SK-N-SH (cell line): ENCODE results near the gene TTC21A. TPM values are rescaled to one million over a fixed set of nuclear protein-coding genes. Genes with fewer than 3 reads are reported as not detected.

Experiments used
- CTCF ChIA-PET: fragments of 300-600, 350-600 bp; formaldehyde crosslinking; extraction: SDS; loops from one replicate; lab custom pipeline; 2021; lab: Yijun Ruan, JAX
- POLR2A ChIA-PET: fragments of 350-600 bp; sonication (Branson Sonifier 250); formaldehyde crosslinking; extraction: SDS; loops from one replicate; lab custom pipeline; 2020; ENCODE audit warnings: antibody characterized with exemption, inconsistent platforms; lab: Yijun Ruan, JAX
- DNase-seq: peaks from one replicate; pipeline ENCODE4 v3.0.0; 2012
- H2AFZ ChIP-seq: fragments of 200-600 bp; sonication (generic); 2 replicates; pipeline ENCODE4 v1.8.1; 2016; ENCODE audit warnings: antibody characterized with exemption, mild to moderate bottlenecking, low read depth
- H3F3A ChIP-seq: fragments of 200-600 bp; sonication (generic); replicated peaks from 2 replicates; pipeline ENCODE3; 2016; ENCODE audit warnings: antibody characterized with exemption, mild to moderate bottlenecking; ENCODE audit not compliant: insufficient read depth
- H3K27ac ChIP-seq, 2 experiments: fragments of 200-500 bp in 1 of 2; fragments of 200-600 bp in 1 of 2; sonication (Bioruptor generic) in 1 of 2; sonication (generic), shearing (Covaris generic) in 1 of 2; 2 replicates each; pipeline versions ENCODE4 v1.5.1 to v1.6.1; 2014 to 2016; ENCODE audit warnings: low read depth in 2 of 2, inconsistent platforms in 1 of 2, low read length in 1 of 2, mild to moderate bottlenecking in 1 of 2, mixed read lengths in 1 of 2
- H3K27me3 ChIP-seq: fragments of 200-600 bp; sonication (generic), shearing (Covaris generic); 2 replicates; pipeline ENCODE4 v1.6.1; 2016; ENCODE audit warnings: mixed run types; ENCODE audit not compliant: insufficient read depth
- H3K36me3 ChIP-seq, 2 experiments: fragments of 200-500 bp in 1 of 2; fragments of 200-600 bp in 1 of 2; sonication (Bioruptor generic) in 1 of 2; sonication (generic) in 1 of 2; replicated peaks in 1 of 2; 2 replicates each; pipeline versions ENCODE3 to v1.5.1; 2014 to 2016; ENCODE audit warnings: low read length in 1 of 2, mild to moderate bottlenecking in 1 of 2; ENCODE audit not compliant: insufficient read depth in 2 of 2, control insufficient read depth in 1 of 2
- H3K4me1 ChIP-seq, 2 experiments: fragments of 200-500 bp in 1 of 2; fragments of 200-600 bp in 1 of 2; sonication (Bioruptor generic) in 1 of 2; sonication (generic), shearing (Covaris generic) in 1 of 2; 2 replicates each; pipeline versions ENCODE4 v1.5.1 to v1.6.1; 2014 to 2016; ENCODE audit warnings: low read depth in 1 of 2, low read length in 1 of 2, mixed run types in 1 of 2; ENCODE audit not compliant: insufficient read depth in 2 of 2, control insufficient read depth in 1 of 2
- H3K4me2 ChIP-seq: fragments of 200-600 bp; sonication (generic), shearing (Covaris generic); 2 replicates; pipeline ENCODE4 v1.6.1; 2017; ENCODE audit warnings: mixed run types
- H3K4me3 ChIP-seq, 2 experiments: fragments of 200-500 bp in 1 of 2; fragments of 200-600 bp in 1 of 2; sonication (Bioruptor generic) in 1 of 2; sonication (generic), shearing (Covaris generic) in 1 of 2; 2 replicates each; pipeline versions ENCODE4 v1.5.1 to v1.8.1; 2014 to 2016; ENCODE audit warnings: low read depth in 2 of 2, inconsistent platforms in 1 of 2, low read length in 1 of 2, mild to moderate bottlenecking in 1 of 2, mixed read lengths in 1 of 2, moderate library complexity in 1 of 2
- H3K79me2 ChIP-seq: fragments of 200-600 bp; sonication (generic); 2 replicates; pipeline ENCODE4 v1.8.1; 2017; ENCODE audit warnings: mild to moderate bottlenecking; ENCODE audit not compliant: insufficient read depth
- H3K9ac ChIP-seq: fragments of 200-600 bp; sonication (generic); 2 replicates; pipeline ENCODE4 v1.6.1; 2017; ENCODE audit warnings: mixed run types
- H3K9me2 ChIP-seq: fragments of 200-600 bp; sonication (generic); 2 replicates; pipeline ENCODE4 v1.6.1; 2017; ENCODE audit warnings: mixed run types
- H3K9me3 ChIP-seq: fragments of 200-600 bp; sonication (generic); 2 replicates; pipeline ENCODE4 v1.6.1; 2017; ENCODE audit warnings: mixed run types, mild to moderate bottlenecking, moderate library complexity
- H4K20me1 ChIP-seq: fragments of 200-600 bp; sonication (generic); 2 replicates; pipeline ENCODE4 v1.6.1; 2017; ENCODE audit warnings: mild to moderate bottlenecking, mixed run types; ENCODE audit not compliant: insufficient read depth
- CHD2 ChIP-seq: fragments of 150-350 bp; IDR thresholded peaks from 2 replicates; pipeline ENCODE4 v1.6.1; 2018; ENCODE audit warnings: low read length; ENCODE audit not compliant: partially characterized antibody
- ELF1 ChIP-seq: IDR thresholded peaks from 2 replicates; pipeline ENCODE4 v1.4.0; 2012
- FOSL2 ChIP-seq: IDR thresholded peaks from 2 replicates; pipeline ENCODE4 v1.4.0; 2012; ENCODE audit warnings: low read depth, mild to moderate bottlenecking, moderate library complexity, borderline replicate concordance
- FOXM1 ChIP-seq: IDR thresholded peaks from 2 replicates; pipeline ENCODE4 v1.4.0; 2012; ENCODE audit warnings: low read depth, mild to moderate bottlenecking
- GABPA ChIP-seq: IDR thresholded peaks from 2 replicates; pipeline ENCODE4 v1.4.0; 2012; ENCODE audit warnings: low read depth, mild to moderate bottlenecking
- GATA2 ChIP-seq: sonication (generic); formaldehyde crosslinking; IDR thresholded peaks from 2 replicates; pipeline ENCODE4 v1.5.0; 2020; ENCODE audit warnings: mild to moderate bottlenecking, missing genetic modification reagents
- MXI1 ChIP-seq: IDR thresholded peaks from 2 replicates; pipeline ENCODE4 v1.6.1; 2012; ENCODE audit warnings: mild to moderate bottlenecking, low read depth, low read length, improper control_type of control experiment
- POLR2AphosphoS5 ChIP-seq: IDR thresholded peaks from 2 replicates; pipeline ENCODE4 v1.6.1; 2012; ENCODE audit warnings: low read depth, low read length
- RAD21 ChIP-seq: IDR thresholded peaks from 2 replicates; pipeline ENCODE4 v1.6.1; 2012; ENCODE audit warnings: mild to moderate bottlenecking, low read length
- RCOR1 ChIP-seq: fragments of 150-350 bp; IDR thresholded peaks from 2 replicates; pipeline ENCODE4 v1.6.1; 2017; ENCODE audit warnings: antibody characterized with exemption, low read length
- RXRA ChIP-seq: IDR thresholded peaks from 2 replicates; pipeline ENCODE4 v1.4.0; 2012; ENCODE audit warnings: low read depth, mild to moderate bottlenecking, borderline replicate concordance
- TAF1 ChIP-seq: IDR thresholded peaks from 2 replicates; pipeline ENCODE4 v1.6.1; 2012; ENCODE audit warnings: low read depth, mild to moderate bottlenecking, low read length, moderate library complexity, borderline replicate concordance
- YY1 ChIP-seq: IDR thresholded peaks from 2 replicates; pipeline ENCODE4 v1.4.0; 2012; ENCODE audit warnings: low read depth, mild to moderate bottlenecking
- WGBS: methylation state at CpG from one replicate; pipeline ENCODE4 v1.1.6; 2017; ENCODE audit warnings: low lambda C conversion rate; 5-methylcytosine and 5-hydroxymethylcytosine counted together
- polyA plus RNA-seq, 3 experiments: library from polyadenylated mRNA; depleted of rRNA; stranded (reverse); fragments of >200 nt; gene quantifications; 2 replicates each; pipeline ENCODE4 v1.2.3, GENCODE V29; 2012
- TF ChIP-seq, protein P1 (sequence below): fragments of 200-600 bp; sonication (generic); IDR thresholded peaks from 2 replicates; pipeline ENCODE4 v1.6.1; 2017; ENCODE audit warnings: antibody characterized with exemption, mild to moderate bottlenecking, moderate library complexity
- TF ChIP-seq, protein P2 (sequence below): fragments of 150-350 bp; IDR thresholded peaks from 2 replicates; pipeline ENCODE4 v1.6.1; 2017; ENCODE audit warnings: antibody characterized with exemption, low read length, low read depth, borderline replicate concordance
- TF ChIP-seq, protein P3 (sequence below): IDR thresholded peaks from 2 replicates; pipeline ENCODE4 v1.6.1; 2012; ENCODE audit warnings: mild to moderate bottlenecking, low read depth, low read length, moderate library complexity
- TF ChIP-seq, protein P4 (sequence below): IDR thresholded peaks from 2 replicates; pipeline ENCODE4; 2012

Gene TTC21A
- polyA plus RNA-seq, 1 of the 3 experiments (the other 2 are of a cell fraction), result 3.9 TPM

DNA sequence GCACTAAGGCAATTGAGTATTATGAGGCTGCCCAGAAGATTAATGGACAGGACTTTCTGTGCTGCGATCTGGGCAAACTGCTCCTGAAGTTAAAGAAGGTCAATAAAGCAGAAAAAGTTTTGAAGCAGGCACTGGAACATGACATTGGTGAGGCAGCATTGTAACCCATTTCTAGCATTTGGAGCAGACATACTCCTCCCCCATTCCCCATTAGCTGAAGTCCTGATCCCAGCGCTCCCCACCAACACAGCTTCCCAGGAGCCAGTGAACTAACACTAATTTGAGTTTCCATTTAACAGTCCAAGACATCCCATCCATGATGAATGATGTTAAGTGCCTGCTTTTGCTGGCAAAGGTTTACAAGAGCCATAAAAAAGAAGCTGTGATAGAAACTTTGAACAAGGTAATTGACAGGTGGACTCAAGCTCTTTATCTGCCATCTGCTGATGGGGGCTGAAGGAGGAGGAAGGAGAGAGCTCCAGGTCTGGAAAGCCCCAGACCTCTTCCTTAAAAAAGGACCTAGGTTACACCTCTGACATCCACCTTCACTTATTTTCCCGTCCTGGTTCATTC, 23.3 kb downstream of the TTC21A start:
- ChIA-PET CTCF (interaction anchor here (1.3 to 14.8 kb wide), 2 partner anchors 16 to 160 kb away, joined by 3 to 223 read pairs; no protein-coding TSS in a partner anchor), POLR2A (no interaction called here)
- Histone ChIP-seq H3K9ac (no peak overlapping the region), H3K36me3 (no peaks in the 10 kb centered on the region), H3K9me2 (no peaks in the 10 kb centered on the region), H3K27me3 (no peaks in the 10 kb centered on the region), H3F3A (no peaks in the 10 kb centered on the region), H3K9me3 (no peaks in the 10 kb centered on the region), H3K4me1 (0 out of 4 replicates have a peak, but pooled peaks cover 0 to 4% of the 10 kb centered on the region in 2 experiments), H3K27ac (no peak overlapping the region), H2AFZ (no peak overlapping the region), H3K79me2 (no peaks in the 10 kb centered on the region), H3K4me3 (no peak overlapping the region), H3K4me2 (no peak overlapping the region), H4K20me1 (no peaks in the 10 kb centered on the region)
- TF ChIP-seq, protein P1, sequence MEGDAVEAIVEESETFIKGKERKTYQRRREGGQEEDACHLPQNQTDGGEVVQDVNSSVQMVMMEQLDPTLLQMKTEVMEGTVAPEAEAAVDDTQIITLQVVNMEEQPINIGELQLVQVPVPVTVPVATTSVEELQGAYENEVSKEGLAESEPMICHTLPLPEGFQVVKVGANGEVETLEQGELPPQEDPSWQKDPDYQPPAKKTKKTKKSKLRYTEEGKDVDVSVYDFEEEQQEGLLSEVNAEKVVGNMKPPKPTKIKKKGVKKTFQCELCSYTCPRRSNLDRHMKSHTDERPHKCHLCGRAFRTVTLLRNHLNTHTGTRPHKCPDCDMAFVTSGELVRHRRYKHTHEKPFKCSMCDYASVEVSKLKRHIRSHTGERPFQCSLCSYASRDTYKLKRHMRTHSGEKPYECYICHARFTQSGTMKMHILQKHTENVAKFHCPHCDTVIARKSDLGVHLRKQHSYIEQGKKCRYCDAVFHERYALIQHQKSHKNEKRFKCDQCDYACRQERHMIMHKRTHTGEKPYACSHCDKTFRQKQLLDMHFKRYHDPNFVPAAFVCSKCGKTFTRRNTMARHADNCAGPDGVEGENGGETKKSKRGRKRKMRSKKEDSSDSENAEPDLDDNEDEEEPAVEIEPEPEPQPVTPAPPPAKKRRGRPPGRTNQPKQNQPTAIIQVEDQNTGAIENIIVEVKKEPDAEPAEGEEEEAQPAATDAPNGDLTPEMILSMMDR, result no peak
- TF ChIP-seq RAD21, result no peak
- TF ChIP-seq RXRA, result no peak
- TF ChIP-seq, protein P2, sequence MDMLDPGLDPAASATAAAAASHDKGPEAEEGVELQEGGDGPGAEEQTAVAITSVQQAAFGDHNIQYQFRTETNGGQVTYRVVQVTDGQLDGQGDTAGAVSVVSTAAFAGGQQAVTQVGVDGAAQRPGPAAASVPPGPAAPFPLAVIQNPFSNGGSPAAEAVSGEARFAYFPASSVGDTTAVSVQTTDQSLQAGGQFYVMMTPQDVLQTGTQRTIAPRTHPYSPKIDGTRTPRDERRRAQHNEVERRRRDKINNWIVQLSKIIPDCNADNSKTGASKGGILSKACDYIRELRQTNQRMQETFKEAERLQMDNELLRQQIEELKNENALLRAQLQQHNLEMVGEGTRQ, result no peak
- no peak for TF ChIP-seq FOSL2
- no peak for TF ChIP-seq CHD2
- TF ChIP-seq FOXM1, result no peak
- no peak for TF ChIP-seq POLR2AphosphoS5
- no peak for DNase-seq
- 81% methylated on average over 3 of the region's 3 CpGs for WGBS

DNA sequence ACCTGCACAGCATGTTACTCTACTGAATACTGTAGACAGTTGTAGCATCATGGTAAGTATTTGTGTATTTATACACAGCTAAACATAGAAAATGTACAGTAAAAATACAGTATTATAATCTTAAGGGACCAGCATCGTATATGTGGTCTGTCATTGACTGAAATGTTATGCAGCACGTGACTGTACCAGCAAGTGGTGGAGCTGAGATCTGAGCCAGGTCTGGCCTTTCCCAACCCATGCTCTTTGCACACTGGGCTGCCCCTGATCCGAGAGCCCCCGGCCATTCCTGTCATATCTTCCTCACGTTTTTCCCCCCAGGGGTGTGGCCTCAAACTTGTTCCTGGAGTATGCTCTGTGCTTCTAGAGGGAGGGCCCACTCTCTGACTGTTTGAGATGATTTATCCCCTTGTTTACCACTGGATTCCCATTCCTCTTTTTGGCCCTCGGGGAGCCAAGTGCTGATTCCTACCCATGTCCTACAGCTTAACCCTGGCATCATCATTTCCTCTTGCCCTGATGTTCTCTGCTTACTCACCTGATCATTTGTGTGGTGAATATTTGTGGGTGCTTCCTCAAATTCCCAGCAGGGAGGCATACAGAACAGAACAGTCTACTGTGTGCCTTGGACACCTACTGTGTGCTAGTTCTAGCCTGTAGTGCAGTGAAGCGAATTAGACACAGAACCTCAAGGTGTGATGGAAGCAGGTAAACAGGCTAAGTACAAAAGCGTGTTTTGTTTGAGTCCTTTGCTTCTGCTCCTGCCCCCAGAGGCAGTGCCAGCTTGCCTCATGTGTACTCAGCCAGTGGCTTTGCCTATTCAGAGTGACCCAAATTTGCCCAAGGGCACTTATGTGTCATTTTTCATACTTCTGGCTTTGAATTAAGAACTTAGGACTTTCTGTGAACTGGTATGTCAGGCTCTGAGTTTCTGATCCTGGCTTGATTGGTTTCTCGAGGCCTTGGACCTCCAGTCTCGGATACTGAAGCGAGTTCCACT, 24.9 kb downstream of the TTC21A start:
- H3K4me3 ChIP-seq, result no peak overlapping the region
- no peak overlapping the region for H3K27ac ChIP-seq
- POLR2A ChIA-PET, result no interaction called here
- no peak overlapping the region for H3K9ac ChIP-seq
- peaks cover 0 to 3% of the 10 kb centered on the region in 2 experiments for H3K36me3 ChIP-seq
- no peaks in the 10 kb centered on the region for H4K20me1 ChIP-seq
- H3K79me2 ChIP-seq, result no peaks in the 10 kb centered on the region
- H3K9me3 ChIP-seq, result no peaks in the 10 kb centered on the region
- H2AFZ ChIP-seq, result no peak overlapping the region
- DNase-seq, result no peak
- no peak overlapping the region for H3K4me2 ChIP-seq
- no peaks in the 10 kb centered on the region for H3K9me2 ChIP-seq
- 84% methylated on average over 11 of the region's 11 CpGs for WGBS
- CTCF ChIA-PET, result interaction anchor here (0.9 to 14.8 kb wide), 3 partner anchors 49 to 158 kb away, joined by 3 to 223 read pairs (median 3); no protein-coding TSS in a partner anchor
- no peaks in the 10 kb centered on the region for H3K4me1 ChIP-seq
- no peaks in the 10 kb centered on the region for H3K27me3 ChIP-seq
- no peaks in the 10 kb centered on the region for H3F3A ChIP-seq
- TF ChIP-seq, protein P3, sequence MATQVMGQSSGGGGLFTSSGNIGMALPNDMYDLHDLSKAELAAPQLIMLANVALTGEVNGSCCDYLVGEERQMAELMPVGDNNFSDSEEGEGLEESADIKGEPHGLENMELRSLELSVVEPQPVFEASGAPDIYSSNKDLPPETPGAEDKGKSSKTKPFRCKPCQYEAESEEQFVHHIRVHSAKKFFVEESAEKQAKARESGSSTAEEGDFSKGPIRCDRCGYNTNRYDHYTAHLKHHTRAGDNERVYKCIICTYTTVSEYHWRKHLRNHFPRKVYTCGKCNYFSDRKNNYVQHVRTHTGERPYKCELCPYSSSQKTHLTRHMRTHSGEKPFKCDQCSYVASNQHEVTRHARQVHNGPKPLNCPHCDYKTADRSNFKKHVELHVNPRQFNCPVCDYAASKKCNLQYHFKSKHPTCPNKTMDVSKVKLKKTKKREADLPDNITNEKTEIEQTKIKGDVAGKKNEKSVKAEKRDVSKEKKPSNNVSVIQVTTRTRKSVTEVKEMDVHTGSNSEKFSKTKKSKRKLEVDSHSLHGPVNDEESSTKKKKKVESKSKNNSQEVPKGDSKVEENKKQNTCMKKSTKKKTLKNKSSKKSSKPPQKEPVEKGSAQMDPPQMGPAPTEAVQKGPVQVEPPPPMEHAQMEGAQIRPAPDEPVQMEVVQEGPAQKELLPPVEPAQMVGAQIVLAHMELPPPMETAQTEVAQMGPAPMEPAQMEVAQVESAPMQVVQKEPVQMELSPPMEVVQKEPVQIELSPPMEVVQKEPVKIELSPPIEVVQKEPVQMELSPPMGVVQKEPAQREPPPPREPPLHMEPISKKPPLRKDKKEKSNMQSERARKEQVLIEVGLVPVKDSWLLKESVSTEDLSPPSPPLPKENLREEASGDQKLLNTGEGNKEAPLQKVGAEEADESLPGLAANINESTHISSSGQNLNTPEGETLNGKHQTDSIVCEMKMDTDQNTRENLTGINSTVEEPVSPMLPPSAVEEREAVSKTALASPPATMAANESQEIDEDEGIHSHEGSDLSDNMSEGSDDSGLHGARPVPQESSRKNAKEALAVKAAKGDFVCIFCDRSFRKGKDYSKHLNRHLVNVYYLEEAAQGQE, result no peak
- TF ChIP-seq GABPA, result no peak
- TF ChIP-seq MXI1, result no peak
- TF ChIP-seq, protein P4, sequence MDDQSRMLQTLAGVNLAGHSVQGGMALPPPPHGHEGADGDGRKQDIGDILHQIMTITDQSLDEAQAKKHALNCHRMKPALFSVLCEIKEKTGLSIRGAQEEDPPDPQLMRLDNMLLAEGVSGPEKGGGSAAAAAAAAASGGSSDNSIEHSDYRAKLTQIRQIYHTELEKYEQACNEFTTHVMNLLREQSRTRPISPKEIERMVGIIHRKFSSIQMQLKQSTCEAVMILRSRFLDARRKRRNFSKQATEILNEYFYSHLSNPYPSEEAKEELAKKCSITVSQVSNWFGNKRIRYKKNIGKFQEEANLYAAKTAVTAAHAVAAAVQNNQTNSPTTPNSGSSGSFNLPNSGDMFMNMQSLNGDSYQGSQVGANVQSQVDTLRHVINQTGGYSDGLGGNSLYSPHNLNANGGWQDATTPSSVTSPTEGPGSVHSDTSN, result no peak
- no peak for TF ChIP-seq RCOR1
- TF ChIP-seq YY1, result no peak
- TF ChIP-seq GATA2 (CRISPR knock-in tag), result no peak
- no peak for TF ChIP-seq FOSL2
- no peak for TF ChIP-seq ELF1
- TF ChIP-seq TAF1, result no peak
